K562 (cell line): ENCODE measurements around the gene AVPI1. TPM values are rescaled to one million over a fixed set of nuclear protein-coding genes. Genes with fewer than 3 reads are reported as not detected.
A peak's percentile ranks its signal among the peaks of the same experiment; 100 is the strongest.

ENCODE experiments used
- ATAC-seq: fragments of 200-7000 bp; cut with Tn5 transposase; 3 replicates; pipeline ENCODE4 v1.9.1; 2020; ENCODE audit warnings: moderate library complexity
- BruUV-seq: library from RNA; stranded (reverse); fragments of 400-500 nt; replicated peaks from 2 replicates; lab custom pipeline; 2021; lab: Mats Ljungman, UMichigan
- CTCF ChIA-PET: fragments of 300-600 bp; formaldehyde crosslinking; extraction: SDS; loops from one replicate; lab custom pipeline; 2021; ENCODE audit warnings: low intra/inter-chr PET ratio; lab: Yijun Ruan, JAX
- POLR2A ChIA-PET: fragments of 300-600, 350-650 bp; sonication (Branson Sonifier 250); formaldehyde crosslinking; extraction: SDS; loops from one replicate; lab custom pipeline; 2021; ENCODE audit warnings: antibody characterized with exemption, inconsistent platforms; lab: Yijun Ruan, JAX
- DNase-seq, 4 experiments: peaks; one replicate each; pipeline versions ENCODE4 v3.0.0 to v3.0.0-alpha.2; 2011 to 2018; ENCODE audit warnings: low spot score in 3 of 4, mixed read lengths in 3 of 4; ENCODE audit errors: extremely low read depth in 1 of 4
- FAIRE-seq: peaks from 2 replicates; lab custom pipeline; 2011; peaks lifted over from hg19 to GRCh38; lab: Jason Lieb, UNC
- H2AFZ ChIP-seq: 2 replicates; pipeline ENCODE4 v1.6.0; 2011; ENCODE audit warnings: low read depth, low read length, control low read depth, inconsistent platforms
- H3K27ac ChIP-seq: fragments of 200-600 bp; 3 replicates; pipeline ENCODE4 v1.8.0; 2011; ENCODE audit warnings: low read depth, mild to moderate bottlenecking, control low read depth, inconsistent platforms, low read length, moderate library complexity, mixed read lengths; ENCODE audit errors: extremely low read depth
- H3K27me3 ChIP-seq, 2 experiments: fragments of 300-600 bp in 1 of 2; 2 replicates in 1 of 2; 3 replicates in 1 of 2; pipeline versions ENCODE4 v1.6.0 to v1.8.0; 2011; ENCODE audit warnings: inconsistent platforms in 2 of 2, low read length in 2 of 2, mild to moderate bottlenecking in 1 of 2, mixed read lengths in 1 of 2, moderate library complexity in 1 of 2; ENCODE audit not compliant: control insufficient read depth in 2 of 2, insufficient read depth in 2 of 2
- H3K36me3 ChIP-seq: fragments of 300-600 bp; 3 replicates; pipeline ENCODE4 v1.8.0; 2011; ENCODE audit warnings: mild to moderate bottlenecking, low read length, inconsistent platforms; ENCODE audit not compliant: control insufficient read depth, insufficient read depth
- H3K4me1 ChIP-seq, 2 experiments: fragments of 200-600 bp in 1 of 2; replicated peaks in 1 of 2; 2 replicates in 1 of 2; 3 replicates in 1 of 2; pipeline versions ENCODE4 v1.5.1 to v1.8.0; 2011; ENCODE audit warnings: inconsistent platforms in 2 of 2, low read length in 2 of 2, mild to moderate bottlenecking in 1 of 2, mixed read lengths in 1 of 2, moderate library complexity in 1 of 2; ENCODE audit not compliant: control insufficient read depth in 2 of 2, insufficient read depth in 2 of 2
- H3K4me2 ChIP-seq: 2 replicates; pipeline ENCODE4 v1.6.1; 2011; ENCODE audit warnings: low read length, control low read depth, inconsistent platforms, mixed read lengths; ENCODE audit not compliant: insufficient read depth
- H3K4me3 ChIP-seq: fragments of 200-600 bp; sonication (generic), shearing (Covaris generic); 2 replicates; pipeline ENCODE4 v1.5.1; 2016; ENCODE audit warnings: control low read depth, inconsistent platforms
- H3K79me2 ChIP-seq: fragments of 200-600 bp; 3 replicates; pipeline ENCODE4 v1.8.0; 2011; ENCODE audit warnings: low read length, inconsistent platforms; ENCODE audit not compliant: control insufficient read depth, insufficient read depth
- H3K9ac ChIP-seq, 2 experiments: 2 replicates each; pipeline versions ENCODE4 v1.6.0 to v1.6.1; 2011; ENCODE audit warnings: low read depth in 2 of 2, low read length in 2 of 2, control low read depth in 1 of 2, inconsistent platforms in 1 of 2, mild to moderate bottlenecking in 1 of 2, mixed read lengths in 1 of 2; ENCODE audit not compliant: insufficient read depth in 1 of 2
- H3K9me1 ChIP-seq: one replicate; pipeline ENCODE4 v1.6.0; 2011; ENCODE audit warnings: inconsistent platforms, mild to moderate bottlenecking, low read length, moderate library complexity; ENCODE audit not compliant: control insufficient read depth, insufficient read depth
- H3K9me3 ChIP-seq: replicated peaks from 2 replicates; pipeline ENCODE4 v1.5.1; 2011; ENCODE audit warnings: low read depth, low read length, inconsistent platforms; ENCODE audit not compliant: control insufficient read depth, insufficient read depth
- H4K20me1 ChIP-seq: replicated peaks from 2 replicates; pipeline ENCODE4 v1.6.1; 2011; ENCODE audit warnings: low read length, inconsistent platforms, mixed read lengths; ENCODE audit not compliant: control insufficient read depth, insufficient read depth
- AFF4 ChIP-seq: sonication (generic); formaldehyde crosslinking; IDR thresholded peaks from 2 replicates; pipeline ENCODE4 v1.8.0; 2023; ENCODE audit warnings: mild to moderate bottlenecking, missing genetic modification reagents
- CEBPB ChIP-seq: fragments of 450-650 bp; IDR thresholded peaks from 2 replicates; pipeline ENCODE4 v1.6.1; 2016; ENCODE audit warnings: missing genetic modification characterization, missing compliant biosample characterization
- FOXA3 ChIP-seq, 2 experiments: fragments of 450-650 bp in 1 of 2; sonication (generic) in 1 of 2; formaldehyde crosslinking; IDR thresholded peaks in 1 of 2; conservative IDR thresholded peaks in 1 of 2; 2 replicates each; pipeline versions ENCODE4 v1.4.0 to v1.8.0; 2020 to 2022; ENCODE audit warnings: mild to moderate bottlenecking in 2 of 2, missing genetic modification reagents in 1 of 2
- GATAD2A ChIP-seq: fragments of 450-650 bp; IDR thresholded peaks from 2 replicates; pipeline ENCODE4 v1.6.1; 2017
- NFIC ChIP-seq: fragments of 450-650 bp; IDR thresholded peaks from 2 replicates; pipeline ENCODE4 v1.6.1; 2017; ENCODE audit warnings: mild to moderate bottlenecking, inconsistent platforms
- TFAP4 ChIP-seq: sonication (generic); formaldehyde crosslinking; IDR thresholded peaks from 2 replicates; pipeline ENCODE4 v1.8.0; 2022; ENCODE audit warnings: missing genetic modification reagents, mild to moderate bottlenecking, moderate library complexity, borderline replicate concordance
- ZNF696 ChIP-seq: fragments of 250-450 bp; sonication (Bioruptor Pico); conservative IDR thresholded peaks from 2 replicates; pipeline ENCODE4 v1.4.0; 2020; ENCODE audit warnings: mild to moderate bottlenecking, moderate library complexity
- WGBS: fragments of 100-300 bp; shearing (Covaris generic); methylation state at CpG from one replicate; pipeline ENCODE4 v1.1.6; 2016; ENCODE audit warnings: low coverage, mixed read lengths; ENCODE audit not compliant: insufficient coverage; ENCODE audit errors: missing lambda C conversion rate; 5-methylcytosine and 5-hydroxymethylcytosine counted together
- in situ Hi-C: fragments of 300-500 bp; cut with MboI; formaldehyde crosslinking; loops from 4 replicates; pipeline ENCODE4 v1.15.0; 2018; ENCODE audit warnings: inconsistent platforms, mixed read lengths
- intact Hi-C: fragments of 100-400 bp; cut with micrococcal nuclease; formaldehyde crosslinking; loops from 2 replicates; pipeline ENCODE4 v1.14.2; 2022
- polyA plus RNA-seq, 8 experiments: library from polyadenylated mRNA; depleted of rRNA in 4 of 8; stranded (reverse) in 5 of 8; unstranded in 3 of 8; fragments of >200 nt; fragmentation: Nextera tagmentation in 2 of 8; fragmentation: Illumina TruSeq in 1 of 8; extraction: Ambion mirVana in 2 of 8; extraction: Trizol in 1 of 8; gene quantifications; 2 replicates each; pipeline versions ENCODE4 v1.2.1 to v1.2.3, GENCODE V29; 2011 to 2014; ENCODE audit warnings: inconsistent platforms in 1 of 8, missing spikeins in 1 of 8
- total RNA-seq, 7 experiments: library from RNA; depleted of rRNA in 6 of 7; stranded (reverse); fragments of >200 nt in 6 of 7; fragmentation: Illumina TruSeq in 2 of 7; extraction: Trizol in 2 of 7; gene quantifications; 2 replicates each; pipeline versions ENCODE4 v1.2.1 to v1.2.3, GENCODE V29; 2011 to 2021; ENCODE audit warnings: low replicate concordance in 1 of 7

AVPI1 gene
- total and polyA plus RNA-seq, 9 of the 15 experiments (the other 6 are each of a cell fraction or from before 2014, with no cell fraction given): 0.90 to 10.4 (median 7.4) TPM

GRCh38 chr10:97724341-97724941 lies 37.4 kb upstream of the AVPI1 start:
- no peak overlapping the region for H3K4me3 ChIP-seq
- BruUV-seq: no TSS peak
- no peaks in the 10 kb centered on the region for H3K9me3 ChIP-seq
- H4K20me1 ChIP-seq: no peaks in the 10 kb centered on the region
- H3K4me2 ChIP-seq: no peak overlapping the region
- in situ Hi-C loops: no loop called here
- WGBS: 28% methylated on average over 5 of the region's 5 CpGs
- ChIA-PET POLR2A (interaction anchor here (0.7 to 1.8 kb wide), 5 partner anchors 10 to 119 kb away, joined by 3 to 7 read pairs (median 4); partner anchors contain the start of gene ZFYVE27), CTCF (no interaction called here)
- no peak for FAIRE-seq
- peaks cover under 1 to 2% of the 10 kb centered on the region in 2 experiments; a peak in 4 of 5 replicates for H3K4me1 ChIP-seq
- peak; percentile 62 for ATAC-seq
- peak; percentile 59; the same call in 1 of the 2 replicates for TF ChIP-seq CEBPB (tag)
- TF ChIP-seq TFAP4 (CRISPR knock-in tag): no peak
- peak; percentile 68 for TF ChIP-seq NFIC
- TF ChIP-seq ZNF696: no peak
- no peak for TF ChIP-seq AFF4
- TF ChIP-seq GATAD2A: no peak
- TF ChIP-seq FOXA3 (CRISPR knock-in tag; conservative IDR thresholded peaks at IDR 0.05 in 1 of 2, IDR thresholded peaks at IDR 0.05 in 1 of 2): no peak
- H3K79me2 ChIP-seq: no peaks in the 10 kb centered on the region
- H3K9ac ChIP-seq: no peak overlapping the region
- H2AFZ ChIP-seq: peak overlapping the region; percentile 23; the same call in 1 of the 2 replicates
- H3K27me3 ChIP-seq: no peaks in the 10 kb centered on the region
- intact Hi-C loops: no loop called here
- DNase-seq: no peak
- no peak overlapping the region for H3K27ac ChIP-seq
- H3K9me1 ChIP-seq: no peaks in the 10 kb centered on the region
- H3K36me3 ChIP-seq: no peaks in the 10 kb centered on the region
